GM13977 (cell line): ENCODE measurements around the gene GABPB1.
A peak's percentile ranks its signal among the peaks of the same experiment; 100 is the strongest.

Experiments used
- DNase-seq: peaks from one replicate; pipeline ENCODE4 v3.0.0; 2012; ENCODE audit warnings: low spot score
- CTCF ChIP-seq: IDR thresholded peaks from 2 replicates; pipeline ENCODE4 v1.5.1; 2012; ENCODE audit warnings: mild to moderate bottlenecking, control low read depth; ENCODE audit not compliant: insufficient read depth; ENCODE audit errors: extremely low read depth, missing control alignments
- in situ Hi-C: fragments of 300-500 bp; cut with MboI; formaldehyde crosslinking; loops from one replicate; pipeline ENCODE4 v1.12.0; 2022; ENCODE audit warnings: low sequenced_read_pairs, low pct_unique_long_range_greater_than_20kb, mixed read lengths, inconsistent platforms; ENCODE audit not compliant: unreplicated experiment

The GABPB1 gene

GRCh38 chr15:50275091-50275490 lies 79.9 kb downstream of the GABPB1 start:
- in situ Hi-C loops: no loop called here
- no peak for TF ChIP-seq CTCF
- no peak for DNase-seq

DNA sequence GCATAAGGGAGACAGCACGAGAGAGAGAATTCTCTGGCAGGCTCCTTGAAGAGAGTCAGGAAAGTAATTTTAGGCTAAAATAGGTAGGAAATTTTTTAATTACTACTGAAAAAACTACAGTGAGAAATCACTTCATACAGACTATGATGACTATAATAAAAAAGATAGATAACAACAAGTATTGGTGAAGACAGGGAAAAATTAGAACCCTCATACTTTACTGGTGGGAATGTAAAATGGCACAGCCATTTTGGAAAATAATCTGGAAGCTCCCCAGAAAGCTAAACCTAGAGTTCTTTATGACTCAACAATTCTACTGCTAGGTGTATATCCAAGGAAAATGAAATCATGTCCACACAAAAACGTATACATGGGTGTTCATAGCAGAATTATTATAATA lies 87.4 kb downstream of the GABPB1 start:
- no peak for DNase-seq
- no peak for TF ChIP-seq CTCF
- in situ Hi-C loops: no loop called here

DNA sequence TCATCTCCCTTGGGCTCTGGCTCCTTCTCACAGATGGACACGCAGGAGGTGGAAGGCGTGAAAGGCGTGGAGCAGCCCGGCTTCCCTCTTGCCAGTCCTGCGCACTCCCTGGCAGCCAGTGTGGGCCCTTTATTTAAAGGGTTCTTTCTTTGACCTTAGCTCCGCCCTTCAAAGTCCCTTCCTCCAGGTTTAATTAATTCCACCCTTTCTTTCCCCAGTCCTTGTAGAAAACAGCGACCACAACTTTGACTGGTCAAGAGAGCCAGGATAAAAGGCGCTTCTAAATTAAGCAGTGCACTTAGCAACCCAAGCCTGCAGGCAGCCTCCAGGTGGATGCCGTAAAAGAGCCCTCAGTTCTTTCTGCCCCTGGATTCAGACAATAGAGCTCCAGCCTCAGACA lies 89.4 kb downstream of the GABPB1 start, which contains the start of gene HDC:
Gene HDC (minus strand): TSS at position 107 of the 400 bp plus-strand sequence. CDS start 103 bp downstream, at position 4.
- no peak for DNase-seq
- TF ChIP-seq CTCF: no peak
- in situ Hi-C loops: no loop called here

DNA sequence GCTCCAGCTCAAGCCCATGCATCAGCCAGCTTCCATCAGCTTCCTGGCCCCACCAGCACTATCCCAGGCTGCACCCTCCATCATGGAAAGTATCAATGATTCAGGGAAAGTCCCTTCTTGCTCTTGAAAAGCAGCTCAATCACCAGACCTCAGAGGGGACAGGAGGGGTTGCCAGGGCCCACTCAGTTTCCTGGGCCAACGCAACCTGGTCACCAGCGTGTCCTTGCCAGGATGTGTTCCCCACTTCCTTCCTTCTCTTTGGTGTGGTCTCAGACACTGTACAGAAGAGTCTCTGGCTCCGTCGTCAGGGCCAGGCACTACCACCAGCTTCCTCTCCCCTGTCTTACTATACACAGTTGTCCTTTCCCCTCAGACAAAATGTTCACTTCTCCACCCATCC lies 92.5 kb downstream of the GABPB1 start:
- in situ Hi-C loops: no loop called here
- DNase-seq: no peak
- no peak for TF ChIP-seq CTCF

DNA sequence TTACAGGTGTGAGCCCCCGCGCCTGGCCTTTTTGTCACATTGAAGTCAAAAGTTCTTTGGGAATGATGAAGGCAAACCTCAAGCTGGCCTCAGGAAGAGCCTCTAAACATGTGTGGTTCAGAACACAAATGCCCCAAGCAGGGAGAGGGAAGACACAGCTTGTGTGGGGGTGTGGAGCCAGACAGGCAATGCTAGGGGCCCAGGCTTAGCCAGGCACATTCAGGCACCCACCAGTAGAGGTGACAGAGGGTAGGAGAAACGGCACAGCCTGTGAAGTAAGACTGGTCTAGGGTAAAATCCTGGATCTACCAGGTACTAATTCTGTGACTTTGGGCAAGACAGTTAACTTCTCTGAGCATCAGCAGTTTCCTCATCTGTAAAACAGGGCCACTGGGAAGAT lies 93.0 kb downstream of the GABPB1 start:
- no peak for TF ChIP-seq CTCF
- DNase-seq: no peak
- in situ Hi-C loops: no loop called here

- TF ChIP-seq CTCF: no peak
- DNase-seq: peak; percentile 63
- in situ Hi-C loops: no loop called here
Measured at GRCh38 chr15:50260969-50261496, 94.0 kb downstream of the GABPB1 start.

DNA sequence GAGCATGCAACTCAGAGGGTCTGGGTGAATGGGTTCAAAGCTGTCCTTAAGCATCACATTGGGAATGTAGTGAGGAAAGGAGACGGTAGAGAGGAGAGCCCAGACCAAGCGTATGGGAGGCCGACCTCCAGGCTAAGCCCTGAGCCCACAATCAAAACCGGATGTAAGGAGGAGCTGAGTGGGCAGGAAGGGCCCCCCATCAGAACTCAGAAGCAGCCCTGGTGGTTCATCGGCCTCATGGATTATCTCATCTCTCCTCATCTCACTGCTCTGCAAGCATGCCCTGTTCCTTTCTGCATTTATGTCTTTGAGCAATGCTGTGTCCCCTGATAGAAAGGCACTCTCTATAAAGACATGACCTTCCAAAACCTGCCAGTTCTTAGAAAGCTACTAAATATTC lies 95.7 kb downstream of the GABPB1 start:
- no peak for DNase-seq
- in situ Hi-C loops: no loop called here
- TF ChIP-seq CTCF: no peak
